DMS 273 (cell line): ENCODE data around the gene DPP10.

Experiments
- DNase-seq: peaks from one replicate; lab custom pipeline; 2025; ENCODE audit not compliant: unreplicated experiment; lab: John Stamatoyannopoulos, UW

DPP10 gene

DNA sequence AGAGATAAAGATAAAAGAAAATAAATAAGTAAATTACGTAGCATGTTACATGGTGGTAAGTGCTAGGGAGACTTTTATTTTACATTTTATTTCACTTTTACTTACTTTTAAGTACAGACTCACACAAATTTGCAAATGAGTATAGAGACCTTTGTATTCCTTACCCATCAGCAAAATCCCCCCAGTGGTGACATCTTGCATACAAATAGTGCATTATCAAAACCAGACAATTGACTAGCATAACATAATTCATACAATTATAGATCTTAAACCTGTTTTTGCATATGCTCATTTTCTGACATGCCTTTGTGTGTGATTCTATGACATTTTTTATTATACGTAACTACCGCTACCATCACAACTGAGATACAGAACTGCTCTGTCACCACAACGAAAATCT lies 1099.4 kb downstream of the DPP10 start:
- DNase-seq, result no peak

DNA sequence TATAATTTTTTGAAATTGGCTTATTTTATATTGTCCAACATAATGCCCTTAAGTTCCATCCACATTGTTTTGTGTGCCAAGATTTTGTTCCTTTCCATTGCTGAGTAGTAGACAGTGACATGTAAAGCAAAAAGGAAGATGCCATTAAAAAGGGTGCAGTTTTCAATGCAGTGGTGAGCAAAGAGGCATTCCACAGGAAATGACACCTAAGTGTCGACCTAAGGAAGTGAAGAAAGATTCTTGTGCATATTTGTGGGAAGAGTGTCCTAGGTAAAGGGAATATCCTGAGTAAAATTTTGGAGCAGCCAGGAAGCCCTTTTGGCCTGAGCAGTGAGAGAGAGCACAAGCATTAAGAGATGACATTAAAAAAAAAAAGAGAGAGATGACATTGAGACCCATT lies 1099.9 kb downstream of the DPP10 start:
- no peak for DNase-seq

DNA sequence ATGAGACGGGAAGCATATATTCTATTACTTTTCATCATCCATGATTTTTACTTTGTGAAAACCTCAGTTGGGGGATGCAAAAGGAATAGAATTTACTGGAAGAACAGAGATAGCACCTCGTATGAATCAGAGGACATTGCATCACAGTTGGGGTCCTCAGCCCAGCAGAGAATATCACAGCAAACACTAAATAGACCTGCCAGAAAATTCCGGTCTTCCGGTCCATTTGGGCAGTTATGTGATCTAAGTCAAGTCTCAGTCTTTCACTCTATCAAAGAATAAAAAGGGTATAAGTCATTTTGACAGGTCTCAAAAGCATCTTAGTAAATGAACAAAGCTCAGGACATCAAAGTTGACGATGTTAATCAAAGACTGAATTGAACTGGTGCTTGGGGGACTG lies 1100.6 kb downstream of the DPP10 start:
- no peak for DNase-seq

DNA sequence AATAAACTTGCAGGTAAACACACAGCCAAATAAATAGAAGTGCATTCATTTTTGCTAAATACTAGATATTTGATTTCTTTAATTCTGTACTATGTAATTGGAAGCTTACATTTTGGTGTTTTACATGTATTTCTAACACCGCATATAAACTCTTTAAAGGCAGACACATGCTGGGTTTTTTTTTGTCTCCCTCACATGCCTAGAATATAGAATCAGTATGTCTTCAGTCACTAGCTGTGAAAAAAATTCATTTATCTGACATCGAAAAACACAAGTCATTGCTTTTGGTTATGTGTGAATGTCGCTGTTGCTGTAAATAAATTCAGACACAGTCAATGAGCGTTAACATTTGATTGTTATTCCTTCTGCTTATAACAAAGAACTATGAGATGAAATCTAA lies 1101.0 kb downstream of the DPP10 start:
- no peak for DNase-seq

DNA sequence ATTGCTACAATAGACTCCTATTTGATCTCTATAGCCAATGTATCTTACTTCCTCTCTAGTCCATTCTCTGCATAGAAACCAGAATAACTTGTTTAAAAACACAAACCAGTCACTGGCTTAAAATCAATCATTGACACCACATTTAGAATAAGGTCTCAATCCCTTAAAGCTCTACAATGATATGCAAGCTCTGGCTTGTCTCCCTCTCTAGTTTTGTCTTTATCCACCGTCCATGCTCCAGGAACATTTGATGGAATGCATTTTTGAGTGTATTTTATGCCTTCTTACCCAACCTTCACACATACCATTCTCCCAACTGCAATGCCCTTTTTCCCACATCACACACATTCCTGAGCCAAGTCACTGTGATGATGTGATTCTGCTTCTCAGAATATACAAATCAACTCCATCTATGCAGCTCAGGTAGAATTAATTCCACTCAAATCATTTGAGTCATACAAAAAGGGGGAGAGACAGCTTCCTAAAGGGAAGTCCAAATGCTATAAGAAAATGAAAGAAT lies 1107.2 kb downstream of the DPP10 start:
- no peak for DNase-seq

DNA sequence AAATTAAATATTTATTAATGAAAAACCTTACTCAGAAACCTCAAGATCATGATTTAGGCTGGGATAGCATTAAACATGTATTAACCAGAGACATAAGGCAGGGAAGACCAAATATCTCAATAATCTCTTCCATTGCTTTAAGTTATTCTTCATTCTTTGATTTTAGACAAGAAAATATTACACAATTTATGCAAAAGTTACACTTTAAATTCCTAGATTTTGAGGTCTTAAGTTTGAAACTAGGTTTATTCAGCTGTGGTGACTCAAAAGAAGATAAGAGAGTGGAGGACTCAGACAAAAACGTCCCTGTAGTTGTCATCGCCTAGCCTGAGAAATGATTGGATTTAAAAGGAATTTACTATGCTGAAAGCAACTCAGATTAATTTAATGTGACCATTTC lies 1110.3 kb downstream of the DPP10 start:
- no peak for DNase-seq

DNA sequence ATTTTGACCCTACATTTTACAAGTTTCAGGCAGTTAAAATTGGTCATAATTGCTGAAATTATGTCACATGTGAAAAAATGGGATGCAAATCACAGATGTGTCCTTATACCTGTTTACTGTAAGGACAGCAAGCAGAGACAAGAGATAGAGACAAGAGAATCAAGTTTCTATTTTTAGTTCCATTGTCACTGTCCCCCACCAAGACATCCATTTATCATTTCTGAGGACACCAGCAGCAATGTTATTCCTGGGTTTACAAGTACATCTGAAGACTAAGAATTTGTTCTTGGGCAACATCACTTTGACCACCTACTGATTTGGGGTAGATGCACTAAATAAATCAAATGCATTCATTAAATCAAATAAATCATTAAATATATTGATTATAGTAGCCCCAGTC lies 1111.7 kb downstream of the DPP10 start:
- no peak for DNase-seq

DNA sequence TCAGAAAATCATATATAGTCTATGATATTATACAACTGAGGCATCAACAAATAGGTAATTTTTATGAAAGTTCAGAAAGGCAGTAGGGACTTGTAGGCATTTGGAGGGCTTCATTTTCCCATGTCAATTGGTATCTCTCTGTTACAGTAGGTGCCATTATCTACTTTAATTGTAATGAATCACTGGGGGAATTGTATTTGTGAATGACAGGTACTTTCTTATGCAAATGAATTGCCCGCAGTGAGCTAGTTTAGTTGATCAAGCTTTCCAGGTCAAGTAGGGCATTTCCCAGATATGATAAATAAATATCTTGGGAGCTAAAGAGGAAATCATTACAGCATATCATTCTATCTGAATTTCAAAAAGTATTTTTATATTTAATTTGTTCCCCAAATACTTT lies 1116.3 kb downstream of the DPP10 start:
- DNase-seq, result no peak

DNA sequence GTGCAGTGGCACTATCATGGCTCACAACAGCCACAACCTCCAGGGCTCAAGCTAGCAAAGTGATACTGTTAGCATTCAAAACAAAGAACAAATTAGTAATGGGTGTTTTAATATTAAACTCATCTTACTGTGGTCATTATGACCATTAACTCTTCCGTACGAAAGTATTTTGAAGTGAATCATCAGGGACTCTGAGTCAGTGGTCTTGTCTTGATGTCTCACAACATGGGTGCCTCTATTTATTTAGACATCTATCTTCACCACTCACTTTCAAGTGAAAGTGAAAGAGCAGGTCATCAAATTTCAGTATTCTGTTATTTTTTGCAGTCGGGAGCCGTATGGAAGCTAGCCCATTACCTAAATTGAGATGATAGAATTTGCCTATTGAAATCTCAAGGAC lies 1118.2 kb downstream of the DPP10 start:
- no peak for DNase-seq

DNA sequence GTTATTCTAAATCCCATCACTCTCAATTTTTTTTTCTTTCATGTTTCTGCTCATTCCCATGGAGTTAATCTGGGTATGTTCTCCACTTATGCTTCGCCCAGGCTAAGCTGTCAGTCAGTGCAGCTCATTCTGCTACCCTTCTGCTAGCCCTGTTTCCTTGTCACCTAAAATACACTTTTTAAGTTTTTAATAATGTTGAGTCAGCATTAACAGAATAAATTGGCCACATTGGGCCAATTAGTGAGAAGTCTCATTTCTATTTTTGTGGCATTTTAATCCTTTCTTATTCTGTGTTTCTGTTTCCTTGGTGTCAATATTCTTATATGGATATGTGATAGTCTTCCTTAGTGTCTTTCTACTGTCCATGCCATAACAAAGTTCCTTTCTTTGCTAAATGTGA lies 1126.2 kb downstream of the DPP10 start:
- DNase-seq, result no peak

DNA sequence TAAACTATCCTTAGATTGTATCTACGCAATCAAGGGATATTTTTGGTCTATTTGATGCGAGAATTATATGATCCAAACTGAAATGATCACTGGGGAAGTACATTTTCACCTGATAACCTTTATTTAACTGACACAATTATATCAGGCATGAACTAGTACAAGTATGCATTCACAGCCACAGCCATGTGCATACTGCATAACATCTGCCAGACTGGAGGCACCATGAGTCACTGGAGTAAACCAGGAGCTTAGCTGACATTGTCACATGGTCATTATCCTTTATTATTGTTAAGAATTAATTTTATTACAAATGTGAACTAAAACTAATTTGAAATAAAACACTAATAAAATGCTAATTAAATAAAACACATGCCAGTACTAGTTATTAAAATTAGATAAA lies 1127.1 kb downstream of the DPP10 start:
- peak; percentile 74 for DNase-seq

DNA sequence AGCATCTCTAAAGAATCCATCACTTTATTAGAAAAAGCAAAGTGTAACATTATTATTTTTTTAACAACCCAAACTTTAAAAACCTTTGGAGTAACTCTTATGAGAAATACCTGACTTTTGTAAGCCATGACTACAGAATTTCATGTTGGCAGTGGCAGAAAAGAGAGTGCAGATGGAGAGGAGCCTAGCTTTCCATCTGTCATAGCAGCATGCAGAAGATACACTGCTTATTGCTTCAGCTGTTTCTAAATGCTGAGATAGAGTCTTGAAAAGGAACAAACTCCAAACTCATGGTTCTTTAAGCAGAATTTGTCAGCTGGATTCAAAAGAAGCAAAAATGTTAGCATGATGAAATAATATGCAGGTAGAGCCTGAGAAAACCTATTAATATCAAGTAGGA lies 1130.3 kb downstream of the DPP10 start:
- peak; percentile 75 for DNase-seq

DNA sequence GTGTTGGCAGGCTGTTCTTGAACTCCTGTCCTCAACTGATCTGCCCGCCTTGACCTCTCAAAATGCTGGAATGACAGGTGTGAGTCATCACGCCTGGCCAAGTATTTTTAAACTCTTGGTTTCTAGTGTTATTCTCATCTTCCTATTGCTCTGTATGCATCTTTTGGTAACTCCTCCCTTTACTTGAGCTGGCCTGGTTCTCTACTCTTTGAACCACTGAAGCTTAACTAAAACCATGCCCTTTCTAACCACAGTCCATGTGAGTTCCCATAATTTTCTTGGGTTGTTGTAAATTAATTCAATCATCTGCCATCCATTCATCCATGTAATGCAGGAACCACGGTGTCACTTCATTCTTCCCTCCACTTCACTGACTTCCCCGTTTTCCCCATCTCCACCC lies 1131.3 kb downstream of the DPP10 start:
- DNase-seq, result no peak

DNA sequence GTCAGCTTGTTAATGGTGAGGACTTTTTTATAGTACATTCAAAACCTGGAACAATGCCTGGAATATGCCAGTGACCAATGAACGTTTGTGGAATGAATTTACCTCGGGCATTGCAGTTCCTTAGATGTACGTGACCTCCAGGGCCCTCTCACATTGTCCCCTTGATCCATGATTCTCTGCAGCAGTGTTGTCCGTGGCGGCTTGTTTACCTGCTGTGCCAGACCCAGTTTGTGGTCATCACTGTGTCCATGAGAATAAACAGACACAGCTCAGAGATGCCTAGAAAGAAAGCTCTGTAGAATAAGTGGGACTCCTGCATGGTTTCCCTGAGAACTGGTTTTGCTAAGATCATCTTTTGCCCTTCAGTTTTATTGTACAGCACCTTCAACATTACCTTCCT lies 1132.2 kb downstream of the DPP10 start:
- no peak for DNase-seq

DNA sequence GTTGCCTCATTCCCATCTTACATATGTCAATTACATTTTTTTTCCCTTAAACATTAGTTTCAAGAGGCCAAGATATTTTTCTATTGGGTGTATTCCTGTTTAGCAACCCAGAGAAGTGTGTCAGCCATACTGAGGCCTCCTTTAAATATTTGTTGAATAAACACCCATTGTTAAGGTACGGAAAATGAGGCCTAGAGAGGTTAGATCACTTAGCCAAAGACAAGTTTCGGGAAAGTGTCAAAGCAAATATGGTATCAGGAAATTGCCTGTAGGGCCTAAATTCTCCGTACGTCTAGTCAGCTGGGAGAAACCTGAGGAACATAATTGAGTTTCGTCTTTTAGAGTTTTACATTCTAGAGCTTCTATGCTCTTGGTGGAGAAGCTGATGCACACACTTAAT lies 1138.3 kb downstream of the DPP10 start:
- no peak for DNase-seq

DNA sequence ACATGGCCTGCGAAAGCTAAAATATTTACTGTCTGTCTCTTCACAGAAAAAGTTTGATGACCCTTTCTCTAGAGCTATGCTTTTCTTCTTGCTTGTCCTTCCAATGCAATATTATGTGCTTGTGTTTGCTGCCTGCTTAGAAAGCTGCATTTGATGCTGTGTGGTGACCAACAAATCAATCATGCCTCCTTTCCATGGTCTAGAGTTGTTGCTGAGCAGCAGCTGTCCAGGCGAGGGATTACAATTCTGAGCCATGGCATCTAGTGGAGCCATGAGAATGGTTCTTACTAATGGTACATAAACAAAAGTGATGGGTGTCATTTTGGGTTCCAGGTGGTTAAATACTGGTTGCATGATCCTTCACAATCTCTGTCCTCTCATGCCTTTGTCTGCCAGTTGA lies 1142.1 kb downstream of the DPP10 start:
- DNase-seq, result no peak

DNA sequence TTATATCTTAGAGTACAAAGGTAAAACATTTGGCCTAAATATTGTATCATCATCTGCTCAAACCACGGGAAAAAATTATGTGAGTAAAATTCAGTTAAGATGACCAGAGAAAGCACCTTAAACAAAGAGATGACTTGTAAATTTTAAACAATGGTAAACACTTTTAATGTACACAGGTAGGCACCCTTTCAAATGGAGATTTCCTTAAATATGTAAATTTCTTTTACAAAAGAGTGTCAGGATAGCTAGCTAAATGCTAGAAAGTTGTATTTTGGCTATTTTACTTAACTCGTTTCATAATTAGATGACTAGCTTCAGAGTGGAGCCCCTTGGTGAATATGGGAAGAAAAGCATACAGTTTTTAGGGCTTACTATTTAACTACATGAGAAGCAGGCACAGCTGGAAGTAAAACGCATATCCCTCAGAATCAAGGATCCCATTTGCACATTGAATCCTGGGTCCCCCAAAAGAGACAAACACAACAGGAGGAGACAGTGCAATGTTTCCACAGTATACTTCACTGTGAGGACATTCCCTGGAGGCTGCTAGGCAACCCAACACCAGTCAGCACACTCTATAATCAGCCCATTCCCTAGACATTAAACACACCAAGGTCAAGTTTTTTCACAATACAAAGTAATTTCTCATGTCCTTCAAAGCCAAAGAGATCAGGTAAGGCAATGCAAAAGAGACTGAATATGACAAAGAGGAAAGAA lies 1154.4 kb downstream of the DPP10 start:
- DNase-seq, result no peak

DNA sequence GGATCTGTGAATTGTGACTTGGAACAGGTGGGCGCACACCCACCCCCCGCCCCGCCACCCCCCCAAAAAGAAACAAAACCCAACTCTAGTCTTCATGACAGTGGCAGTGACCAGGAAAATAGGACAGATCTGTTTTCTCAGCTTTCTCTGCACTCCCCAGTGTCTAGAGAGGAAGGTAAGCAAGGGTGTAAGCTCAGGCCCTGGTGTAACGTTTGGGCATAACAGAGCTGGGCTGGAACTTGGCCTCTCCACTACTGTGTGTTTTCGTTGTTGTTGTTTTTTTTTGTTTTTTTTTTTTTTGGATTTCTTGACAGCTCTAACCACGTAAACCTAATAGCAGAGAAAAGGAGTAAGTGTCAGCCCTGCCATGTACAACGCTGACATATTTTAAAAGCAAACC lies 1160.8 kb downstream of the DPP10 start:
- DNase-seq, result no peak

DNA sequence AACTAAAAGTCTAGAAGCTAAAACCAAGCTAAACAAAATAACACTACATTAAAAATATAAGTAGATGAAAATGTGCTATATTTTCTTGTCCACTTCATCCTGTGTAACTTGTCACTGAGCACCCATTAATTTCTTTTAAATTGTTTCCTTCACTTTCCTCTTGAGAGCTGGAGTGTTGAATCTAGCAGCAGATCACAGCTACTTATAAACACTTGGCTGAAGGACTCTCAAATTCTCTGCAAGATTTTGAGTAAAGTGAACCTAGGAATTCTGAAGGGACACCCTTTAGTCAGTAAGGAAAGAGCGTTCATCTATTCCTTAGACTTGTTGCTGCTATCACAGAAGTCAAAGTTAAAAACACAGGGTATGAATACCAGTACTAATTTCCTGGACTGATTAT lies 1163.9 kb downstream of the DPP10 start:
- no peak for DNase-seq

DNA sequence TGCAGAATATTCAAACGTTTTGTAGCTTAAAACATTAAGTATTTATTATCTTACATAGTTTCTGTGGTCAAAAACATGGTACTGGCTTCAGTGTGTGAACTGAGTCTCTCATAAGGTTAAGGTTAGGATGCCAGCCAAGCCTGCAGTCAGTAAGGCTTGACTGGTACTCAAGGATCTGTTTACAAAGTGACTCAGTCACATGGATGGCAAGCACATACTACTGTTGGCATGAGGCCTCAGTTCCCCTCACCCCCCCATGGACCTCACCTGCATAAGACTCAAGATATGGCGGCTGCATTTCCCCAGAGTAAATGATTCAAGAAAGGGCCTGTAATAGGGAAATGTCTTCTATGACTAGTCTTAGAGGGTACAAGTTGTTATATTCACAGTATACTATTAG lies 1167.5 kb downstream of the DPP10 start:
- no peak for DNase-seq

DNA sequence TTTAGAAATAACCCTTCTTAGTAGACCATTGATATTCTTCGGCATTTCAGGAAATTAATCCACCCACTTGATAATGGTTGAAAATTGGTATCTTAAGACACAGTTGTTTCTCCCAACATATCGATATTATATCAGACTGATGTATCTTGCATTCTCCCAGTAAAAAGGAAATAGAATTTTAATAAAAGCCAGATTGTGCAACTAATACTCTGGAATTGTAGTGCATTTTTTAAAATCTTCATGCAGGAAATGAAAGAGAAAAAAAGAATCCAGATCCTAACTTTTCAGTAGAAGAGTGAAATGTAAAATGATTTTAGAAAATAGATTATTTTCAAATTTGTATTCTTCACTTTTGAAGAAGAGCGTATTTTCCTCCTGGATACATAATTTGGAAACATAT lies 1168.4 kb downstream of the DPP10 start:
- no peak for DNase-seq

DNA sequence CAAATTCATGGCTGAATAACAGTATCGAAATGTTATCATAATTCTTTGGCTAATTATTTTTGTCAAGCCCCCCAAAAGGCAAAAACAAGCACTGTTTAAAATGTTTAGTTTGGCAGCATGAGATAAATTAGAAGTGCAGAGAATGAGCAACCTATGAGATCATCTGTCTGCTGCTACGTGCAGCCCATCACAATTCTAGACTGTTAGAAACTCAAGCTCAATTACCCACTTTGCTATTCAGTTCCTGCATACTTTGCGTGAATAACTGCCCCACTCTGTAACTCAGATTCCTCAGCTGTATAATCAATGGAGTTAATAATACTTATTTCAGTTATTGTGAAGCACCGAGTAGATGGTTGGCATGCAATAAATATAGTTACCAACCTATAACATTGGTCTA lies 1181.9 kb downstream of the DPP10 start:
- no peak for DNase-seq

DNA sequence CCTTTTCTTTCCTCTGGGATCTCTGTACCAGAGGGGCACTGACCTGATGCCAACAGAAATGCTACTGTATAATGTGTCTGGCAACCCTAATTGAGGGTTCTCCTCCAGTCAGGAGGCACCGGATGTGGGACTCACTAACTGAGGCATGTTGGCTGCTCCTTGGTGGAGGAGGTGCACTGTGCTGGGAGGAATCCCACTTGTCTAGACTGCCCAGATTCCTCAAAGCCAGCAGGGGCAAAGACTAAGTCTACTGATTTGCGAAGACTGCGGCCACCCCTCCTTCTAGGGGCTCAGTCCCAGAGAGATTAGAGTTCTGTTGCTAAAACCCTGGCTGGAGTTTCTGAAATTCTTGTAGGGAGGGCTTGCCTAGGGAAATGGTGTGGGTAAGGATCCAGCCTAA lies 1192.1 kb downstream of the DPP10 start:
- no peak for DNase-seq
